GM19238 (cell line): ENCODE measurements around the gene XPR1.

Experiments used
- DNase-seq: peaks from one replicate; pipeline ENCODE4 v3.0.0; 2011; ENCODE audit warnings: low spot score; ENCODE audit not compliant: insufficient read length

The XPR1 gene

DNA sequence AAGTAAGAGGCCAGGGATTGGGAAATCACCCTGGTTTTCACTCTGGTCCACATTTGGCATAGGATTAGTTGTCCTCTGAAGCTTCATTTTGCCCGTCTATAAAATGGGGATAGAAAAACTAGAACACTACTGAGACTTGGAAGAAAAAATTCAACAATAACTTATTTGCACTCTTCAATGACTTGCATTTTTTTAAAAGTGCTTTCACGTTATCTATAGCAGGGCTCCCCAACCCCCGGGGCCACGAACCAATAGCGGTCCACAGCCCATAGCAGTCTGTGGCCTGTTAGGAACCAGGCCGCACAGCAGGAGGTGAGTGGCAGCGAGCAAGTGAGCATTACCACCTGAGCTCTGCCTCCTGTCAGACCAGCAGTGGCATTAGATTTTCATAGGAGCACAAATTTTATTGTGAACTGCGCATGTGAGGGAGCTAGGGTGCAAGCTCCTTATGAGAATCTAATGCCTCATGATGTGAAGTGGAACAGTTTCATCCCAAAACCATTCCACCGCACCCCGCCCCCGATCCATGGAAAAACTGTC lies 283.7 kb downstream of the XPR1 start:
- DNase-seq, result no peak

DNA sequence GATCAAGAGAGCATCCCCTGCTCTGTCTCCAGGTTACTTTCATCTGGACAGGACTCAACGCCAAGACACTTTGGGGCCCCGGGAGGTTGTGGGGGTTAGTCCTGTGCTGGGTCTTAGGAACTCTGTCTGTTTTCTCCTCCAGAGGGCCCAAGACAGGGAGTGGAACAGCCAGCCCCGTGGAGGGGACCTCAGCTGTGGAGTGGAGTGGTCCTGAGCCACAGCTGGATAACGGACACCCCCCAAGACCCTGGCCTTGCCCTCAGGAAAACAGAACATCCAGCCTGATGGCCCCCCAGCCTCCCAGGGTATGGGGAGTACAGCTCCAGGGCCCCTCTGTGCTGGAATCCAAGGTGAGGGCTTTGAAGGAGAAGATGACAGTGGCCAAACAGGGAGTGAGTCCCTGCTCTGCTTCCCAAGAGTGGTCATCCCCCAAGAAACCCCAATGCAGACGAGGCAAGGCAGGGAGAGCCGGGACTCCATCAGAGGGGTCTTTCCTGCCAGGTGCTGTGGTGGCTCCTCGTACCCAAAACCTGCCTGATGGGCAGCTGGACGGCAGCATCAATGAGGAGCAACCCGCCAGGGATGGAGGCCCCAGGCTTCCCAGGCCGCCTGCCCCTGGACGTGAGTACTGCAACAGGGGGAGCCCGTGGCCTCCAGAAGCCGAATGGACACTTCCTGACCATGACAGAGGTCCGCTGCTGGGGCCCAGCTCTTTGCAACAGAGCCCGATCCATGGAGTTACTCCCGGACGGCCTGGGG lies 284.4 kb downstream of the XPR1 start:
- no peak for DNase-seq

GRCh38 chr1:180916771-180917170 lies 284.9 kb downstream of the XPR1 start:
- no peak for DNase-seq

DNA sequence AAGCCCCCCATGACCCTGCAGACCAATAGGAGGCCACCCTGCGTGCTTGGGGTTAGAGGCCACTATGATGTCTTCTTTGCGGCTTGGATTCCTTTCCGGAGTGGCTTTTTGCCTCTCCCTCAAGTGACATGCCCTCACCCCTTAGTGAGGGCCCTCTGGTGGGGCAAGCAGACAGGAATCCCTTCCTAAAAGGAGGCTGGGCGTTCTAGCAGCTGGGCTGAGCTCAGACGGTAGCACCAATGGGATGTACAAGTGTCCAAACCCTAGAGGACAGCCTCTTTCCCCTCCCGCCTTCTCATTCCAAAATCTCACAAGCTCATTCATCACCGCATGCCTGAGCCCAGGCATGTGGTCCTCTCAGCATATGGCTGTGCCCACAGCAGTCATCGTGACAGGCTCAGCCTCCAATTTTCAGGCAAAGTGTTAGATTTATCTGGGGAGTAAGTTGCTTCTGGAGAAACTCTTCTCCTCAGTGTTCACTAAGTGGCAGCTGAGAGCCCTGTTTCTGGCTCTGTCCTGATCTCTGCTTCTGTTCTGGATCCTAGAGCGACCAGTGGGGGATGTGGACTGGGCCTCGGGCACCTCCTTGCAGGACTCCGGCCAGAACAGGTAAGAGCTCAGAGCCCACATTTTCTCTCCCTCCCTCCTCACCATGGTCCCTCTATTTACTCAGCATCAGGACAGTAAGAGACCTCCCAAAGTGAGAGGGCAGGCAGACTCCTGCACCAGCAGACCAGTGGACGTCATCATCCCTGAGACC lies 285.7 kb downstream of the XPR1 start:
- DNase-seq, result no peak

DNA sequence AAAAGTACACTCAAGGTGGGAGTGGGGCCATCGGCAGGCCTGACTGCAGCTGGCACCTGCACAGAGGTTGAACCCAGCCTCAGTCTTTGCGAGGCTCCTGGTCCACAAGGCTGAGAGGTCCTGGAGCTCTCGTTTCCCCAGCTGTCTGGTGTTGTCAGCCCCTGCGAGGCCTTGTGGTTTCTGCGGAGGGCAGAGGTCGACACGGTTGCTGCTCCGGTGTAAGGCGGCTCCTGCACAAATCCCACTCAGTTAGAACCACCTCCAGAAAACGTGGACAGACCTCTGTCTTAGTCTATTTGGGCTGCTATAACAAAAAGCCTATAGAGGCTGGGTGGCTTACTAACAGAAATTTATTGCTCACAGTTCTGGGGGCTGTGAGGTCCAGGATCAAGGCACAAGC lies 286.7 kb downstream of the XPR1 start:
- no peak for DNase-seq

- no peak for DNase-seq
Measured at GRCh38 chr1:180919183-180919700, 287.4 kb downstream of the XPR1 start.

DNA sequence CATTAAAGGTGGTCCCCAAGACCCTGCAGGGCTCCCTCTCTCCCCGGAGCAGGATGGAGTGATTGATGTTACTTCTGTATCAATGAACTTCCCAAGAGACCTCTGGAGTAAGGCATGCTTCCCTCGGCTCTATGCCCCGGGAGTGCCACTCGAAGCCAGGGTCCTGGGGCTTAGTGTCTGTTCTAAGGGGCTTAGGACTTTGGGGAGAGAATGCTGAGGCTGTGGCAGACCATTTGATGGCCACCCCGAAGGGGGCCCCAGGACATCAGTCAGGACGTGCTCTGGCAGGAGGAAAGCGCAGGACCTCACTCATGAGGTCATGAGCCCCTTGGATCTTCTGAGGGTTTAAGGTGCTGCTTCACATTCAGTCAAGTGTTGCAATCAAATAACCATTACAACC lies 288.4 kb downstream of the XPR1 start:
- no peak for DNase-seq

DNA sequence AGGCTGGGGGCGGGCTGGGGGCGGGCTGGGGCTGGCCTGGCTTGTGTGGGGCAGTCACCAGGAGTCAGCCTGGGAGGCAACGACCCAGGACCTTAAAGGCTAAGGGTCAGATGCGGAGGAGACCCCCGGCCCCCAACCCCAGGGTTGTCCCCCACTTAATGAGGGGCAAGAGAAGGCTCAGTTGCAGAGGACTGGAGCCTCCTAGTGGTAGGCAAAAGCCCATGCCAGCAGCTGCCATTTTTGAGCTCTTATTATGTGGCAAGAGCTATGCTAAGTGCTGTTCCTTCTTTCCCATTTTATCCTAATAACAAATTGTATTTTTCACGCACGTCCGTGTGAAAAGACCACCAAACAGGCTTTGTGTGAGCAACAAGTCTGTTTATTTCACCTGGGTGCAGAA lies 288.9 kb downstream of the XPR1 start:
- DNase-seq, result no peak

DNA sequence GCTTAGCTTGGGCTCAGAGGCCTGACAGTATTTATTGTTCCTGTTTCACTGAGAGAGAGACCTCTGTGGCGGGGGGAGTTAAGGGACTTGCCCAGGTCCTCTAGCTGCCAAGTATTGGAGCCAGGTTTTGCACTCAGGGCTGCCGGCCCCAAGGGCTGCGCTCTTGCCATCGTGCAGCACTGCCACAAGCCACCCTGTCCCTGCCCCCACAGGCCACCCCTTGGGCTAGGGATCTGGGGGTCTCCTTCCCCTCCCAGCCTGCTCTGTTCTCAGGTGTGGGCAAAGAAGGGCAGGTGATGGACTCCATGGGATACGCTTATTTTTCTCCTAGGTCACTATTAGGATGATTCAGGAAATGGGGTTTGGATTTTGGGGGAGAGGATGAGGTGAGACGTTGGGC lies 289.6 kb downstream of the XPR1 start:
- DNase-seq, result no peak

DNA sequence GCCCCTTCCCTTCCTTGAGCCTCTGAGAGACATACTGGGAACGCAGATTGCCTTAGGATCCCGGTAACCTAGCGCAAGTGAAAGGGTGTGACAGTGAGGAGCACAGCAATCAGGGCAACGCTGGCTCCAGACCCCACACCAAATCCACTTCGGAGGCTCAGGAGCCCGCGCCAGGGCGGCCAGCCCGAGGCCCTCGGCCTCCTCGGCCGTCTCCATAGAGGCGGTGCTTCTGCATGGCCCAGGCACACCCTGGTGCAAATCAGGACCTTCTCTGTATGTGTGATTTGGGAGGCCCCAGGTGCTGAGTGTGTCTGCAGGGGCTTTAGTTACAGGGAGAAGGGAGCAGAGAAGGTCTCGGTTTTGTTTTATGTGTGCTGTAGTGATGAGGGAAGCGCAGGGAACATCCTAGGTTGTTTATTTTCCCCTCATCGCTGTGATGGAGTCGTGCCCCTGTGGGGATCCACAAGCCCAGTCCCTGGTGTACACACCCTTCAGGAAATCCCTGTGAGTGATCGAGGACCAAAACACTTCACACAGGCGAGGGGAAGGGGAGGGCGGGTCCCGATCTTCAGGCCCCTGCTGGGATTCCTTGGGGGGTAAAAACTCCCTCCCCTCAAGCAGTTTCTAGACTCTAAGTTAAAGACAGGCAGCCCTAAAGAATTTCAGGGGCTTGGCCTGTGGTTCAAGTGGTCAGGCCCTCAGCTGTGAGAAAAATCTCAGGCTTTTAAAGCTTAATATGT lies 290.2 kb downstream of the XPR1 start:
- DNase-seq, result no peak

DNA sequence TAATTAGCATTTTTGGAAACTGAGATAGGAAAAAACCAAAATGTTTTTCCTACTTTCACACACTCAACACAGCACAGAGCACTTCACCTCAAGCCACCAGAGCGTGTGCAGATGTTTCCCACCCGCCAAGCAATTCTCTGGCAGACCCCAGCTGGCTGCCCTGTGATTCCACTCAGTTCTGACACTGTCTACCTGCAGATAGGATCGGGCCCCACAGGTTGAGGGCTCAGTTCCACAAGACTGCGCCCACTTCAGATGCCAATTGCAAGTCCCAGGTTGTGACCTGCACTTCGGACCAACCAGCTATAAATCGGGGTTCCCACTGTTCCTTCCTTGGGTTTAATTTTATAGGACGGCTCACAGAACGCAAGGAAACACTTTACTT lies 290.8 kb downstream of the XPR1 start:
- DNase-seq, result no peak

DNA sequence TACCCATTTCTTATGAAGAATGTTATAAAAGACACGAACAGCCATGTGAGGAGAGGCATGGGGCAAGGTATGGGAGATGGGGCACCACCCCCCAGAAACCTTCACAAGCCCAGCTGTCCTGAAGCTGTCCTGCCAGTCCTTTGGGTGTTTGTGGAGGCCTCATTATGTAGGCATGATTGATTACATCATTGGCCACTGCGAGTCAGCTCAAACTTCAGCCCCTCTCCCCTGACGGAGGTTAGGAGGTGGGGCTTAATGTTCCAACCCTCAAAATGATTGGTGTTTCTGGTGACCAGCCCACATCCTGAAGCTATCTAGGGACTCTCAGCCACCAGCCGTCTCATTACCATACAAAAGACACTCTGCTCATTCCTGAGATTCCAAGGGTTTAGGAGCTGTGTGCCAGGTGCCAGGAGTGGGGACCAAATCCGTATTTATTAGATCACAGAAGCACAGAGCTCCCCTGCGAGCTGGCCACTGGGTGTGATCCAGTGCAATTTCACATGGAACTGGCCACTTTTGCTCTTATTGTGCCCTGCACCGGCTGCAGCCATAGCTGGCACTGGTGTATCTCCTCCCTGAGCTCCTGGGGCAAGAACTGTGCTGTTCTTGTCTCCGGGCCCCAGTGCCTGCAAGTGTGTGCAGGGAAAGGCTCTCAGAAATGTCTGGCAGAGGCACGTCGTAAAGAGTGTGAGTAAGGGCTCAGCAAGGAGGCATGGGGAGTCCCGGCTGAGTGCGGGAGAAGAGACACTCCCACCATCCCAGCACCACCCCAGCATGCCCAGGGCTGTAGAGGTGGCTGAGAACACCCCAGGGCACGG lies 291.4 kb downstream of the XPR1 start:
- DNase-seq, result no peak

GRCh38 chr1:180923887-180924286 lies 292.1 kb downstream of the XPR1 start:
- DNase-seq, result no peak

DNA sequence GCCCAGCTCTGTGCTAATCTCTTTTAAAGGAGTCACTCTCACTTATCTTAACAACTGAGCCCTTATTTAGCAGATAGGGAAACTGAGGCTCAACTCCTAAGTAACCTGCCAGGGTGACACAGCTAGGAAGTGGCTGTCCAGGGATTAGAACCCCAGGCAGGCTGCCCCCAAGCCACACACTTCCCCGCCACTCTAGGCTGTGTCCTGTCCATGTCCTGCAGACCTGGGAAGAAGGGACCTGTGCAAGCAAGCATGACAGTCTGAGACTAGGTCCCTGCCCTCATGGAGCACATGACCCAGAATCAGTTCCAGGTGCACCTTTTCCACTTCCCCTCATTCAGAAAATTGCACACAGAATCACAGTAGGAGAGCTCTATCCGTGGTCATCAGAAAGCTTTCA lies 293.1 kb downstream of the XPR1 start:
- no peak for DNase-seq

- no peak for DNase-seq
Measured at GRCh38 chr1:180925471-180926051, 293.7 kb downstream of the XPR1 start.

GRCh38 chr1:180926164-180926981 lies 294.6 kb downstream of the XPR1 start:
- peak; percentile 51 for DNase-seq

DNA sequence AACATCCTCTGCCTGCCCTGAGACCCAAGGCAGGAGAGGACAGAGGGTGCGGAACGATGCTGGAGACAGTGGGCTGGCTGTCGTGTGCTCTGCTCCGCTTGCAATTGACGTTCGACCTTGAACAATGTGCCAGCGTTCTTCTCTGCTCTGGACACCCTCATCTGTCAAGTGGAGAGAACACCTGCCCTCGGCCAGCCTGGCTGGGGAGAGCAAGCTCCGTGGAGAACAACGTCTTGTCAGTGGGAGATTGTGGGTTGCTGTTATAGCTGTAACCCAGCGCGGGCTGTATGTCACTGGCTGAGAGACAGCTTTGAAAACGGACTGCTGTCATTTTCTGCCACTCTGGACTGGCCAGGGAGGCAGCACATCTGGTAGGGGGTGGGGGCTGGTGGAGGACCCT lies 295.5 kb downstream of the XPR1 start:
- DNase-seq, result no peak

DNA sequence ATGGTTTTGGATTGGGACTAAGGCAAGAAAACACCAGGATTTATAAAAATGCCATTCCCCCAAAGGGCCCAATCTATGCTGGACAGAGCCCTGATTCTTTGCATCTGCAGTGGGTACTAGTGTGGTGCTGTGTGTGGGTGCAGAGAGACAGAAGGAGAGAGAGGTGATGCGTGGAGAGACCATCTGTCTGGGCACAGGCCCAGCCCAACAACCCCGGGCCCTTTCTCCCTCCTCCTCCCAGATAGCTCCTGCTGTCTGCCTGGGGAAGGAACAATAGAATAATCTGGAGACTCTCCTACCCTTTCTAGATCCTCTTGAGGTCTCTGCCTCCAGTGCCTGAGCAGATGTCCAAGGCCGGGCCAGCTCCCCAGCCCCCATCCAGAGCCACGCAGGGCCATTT lies 296.0 kb downstream of the XPR1 start:
- DNase-seq, result no peak

DNA sequence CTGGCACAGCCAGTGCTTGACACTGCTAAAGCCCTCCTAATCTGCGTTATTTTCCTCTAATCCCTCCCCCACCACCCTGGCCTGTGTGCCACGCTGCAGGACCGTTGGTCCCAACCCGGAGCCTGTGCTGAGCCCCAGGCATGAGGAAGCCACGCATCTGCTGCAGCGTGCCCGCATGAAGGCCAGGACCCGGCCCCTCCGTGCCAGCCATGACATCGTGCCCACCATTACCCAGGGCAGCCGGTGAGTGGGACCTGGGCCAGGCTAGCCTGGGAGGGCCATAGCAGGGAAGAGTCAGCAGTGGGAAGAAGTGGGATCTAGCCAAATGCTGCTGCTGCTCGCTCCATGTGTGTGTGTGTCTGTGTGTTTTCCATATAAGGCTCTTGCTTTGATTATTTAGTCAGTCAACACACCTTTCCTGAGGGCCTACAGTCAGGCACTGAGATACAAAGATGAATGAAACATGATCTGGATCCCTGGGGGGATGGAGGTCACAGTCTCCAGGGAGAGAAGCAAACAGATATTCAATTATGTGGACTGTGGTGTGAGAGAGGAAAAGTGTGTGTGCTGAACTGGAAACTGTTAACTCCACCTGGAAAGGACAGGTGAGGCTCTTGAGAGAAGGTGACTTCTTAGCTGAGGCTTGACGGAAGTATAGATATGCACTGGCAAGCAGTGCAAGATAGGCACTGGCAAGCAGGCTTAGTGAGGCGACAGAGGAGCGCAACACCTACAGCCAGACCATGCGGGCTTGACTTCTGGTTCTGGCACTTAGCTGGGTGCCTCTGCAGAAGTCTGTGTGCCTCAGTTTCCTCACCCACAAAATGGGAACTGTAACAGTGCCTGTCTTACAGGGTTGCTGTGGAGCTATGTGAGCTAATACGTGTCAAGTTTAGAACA lies 296.8 kb downstream of the XPR1 start:
- no peak for DNase-seq
